Muscle of back (tissue), 11 donors: ENCODE results near the gene PRKAG2. TPM values are rescaled to one million over a fixed set of nuclear protein-coding genes. Genes with fewer than 3 reads are reported as not detected.
A peak's percentile ranks its signal among the peaks of the same experiment; 100 is the strongest.

Experiments used
- DNase-seq, 3 donors: peaks; one replicate each; pipeline versions ENCODE4 v3.0.0 to v3.0.0-alpha.2; 2013
- polyA plus RNA-seq, 10 donors: library from polyadenylated mRNA; unstranded; fragments of 120-200 nt; gene quantifications; one replicate each; pipeline ENCODE4 v1.2.1, GENCODE V29; 2013; ENCODE audit not compliant: insufficient read length in 10 of 10

The PRKAG2 gene
- polyA plus RNA-seq, 10 donors, result 11.5 to 17.2 (median 15.0) TPM

DNA sequence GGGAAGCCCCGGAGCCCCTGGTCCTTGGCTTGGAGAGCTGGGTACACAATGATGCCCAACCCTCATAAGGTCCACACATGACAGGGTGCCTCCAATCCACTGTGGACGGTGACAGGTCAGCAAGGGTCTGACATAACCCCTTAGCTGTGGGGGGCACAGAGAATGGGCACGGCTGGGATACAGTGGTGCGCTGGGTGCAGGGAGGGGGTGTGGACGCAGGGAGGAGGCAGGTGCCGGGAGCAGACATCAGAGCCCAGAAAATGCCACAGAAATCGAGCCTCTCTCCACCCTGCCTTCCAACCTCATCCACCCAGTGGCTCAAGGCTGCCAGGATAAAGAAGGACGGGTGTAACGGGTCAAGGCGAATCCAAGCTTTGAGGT, 179.4 kb downstream of the PRKAG2 start:
- no peak for DNase-seq

DNA sequence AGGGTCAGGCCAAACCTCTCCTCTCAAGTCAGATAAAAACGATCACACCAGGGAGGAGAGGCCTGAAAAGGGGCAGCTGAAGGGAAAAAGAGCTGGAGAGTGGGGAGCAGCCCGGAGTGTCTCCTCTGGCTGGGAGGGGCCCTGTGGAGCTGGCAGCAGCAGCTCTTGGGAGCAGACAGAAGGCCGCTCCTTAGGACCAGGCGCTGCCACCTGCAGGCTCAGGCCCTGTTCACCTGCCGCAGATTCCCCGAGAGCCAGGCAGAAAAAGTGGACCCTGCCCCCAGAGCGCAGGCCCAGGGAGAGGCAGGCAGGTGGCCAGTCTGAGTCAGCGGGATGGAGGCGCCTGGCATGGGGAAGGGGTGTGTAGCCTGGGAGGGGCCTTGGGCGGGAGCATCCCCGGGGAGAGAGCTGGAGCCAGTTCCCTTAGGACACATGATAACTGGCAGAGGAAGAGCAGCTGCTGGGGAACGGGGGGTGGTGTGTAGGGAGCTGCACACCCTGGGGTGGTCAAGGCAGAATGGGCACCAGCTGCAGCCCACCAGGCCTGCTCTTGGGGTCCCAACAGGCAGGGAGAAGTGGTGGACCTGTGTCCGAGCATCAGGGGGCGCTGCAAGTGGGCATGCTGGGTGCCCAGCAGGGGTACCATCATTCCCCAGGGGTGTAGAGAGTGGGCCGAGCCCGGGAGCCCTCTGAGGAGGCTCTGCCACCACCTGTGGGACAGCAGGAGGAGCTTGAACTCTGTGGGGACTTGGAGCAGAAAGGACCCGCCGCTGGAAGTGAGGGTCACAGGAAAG, 180.0 kb downstream of the PRKAG2 start:
- no peak for DNase-seq

DNA sequence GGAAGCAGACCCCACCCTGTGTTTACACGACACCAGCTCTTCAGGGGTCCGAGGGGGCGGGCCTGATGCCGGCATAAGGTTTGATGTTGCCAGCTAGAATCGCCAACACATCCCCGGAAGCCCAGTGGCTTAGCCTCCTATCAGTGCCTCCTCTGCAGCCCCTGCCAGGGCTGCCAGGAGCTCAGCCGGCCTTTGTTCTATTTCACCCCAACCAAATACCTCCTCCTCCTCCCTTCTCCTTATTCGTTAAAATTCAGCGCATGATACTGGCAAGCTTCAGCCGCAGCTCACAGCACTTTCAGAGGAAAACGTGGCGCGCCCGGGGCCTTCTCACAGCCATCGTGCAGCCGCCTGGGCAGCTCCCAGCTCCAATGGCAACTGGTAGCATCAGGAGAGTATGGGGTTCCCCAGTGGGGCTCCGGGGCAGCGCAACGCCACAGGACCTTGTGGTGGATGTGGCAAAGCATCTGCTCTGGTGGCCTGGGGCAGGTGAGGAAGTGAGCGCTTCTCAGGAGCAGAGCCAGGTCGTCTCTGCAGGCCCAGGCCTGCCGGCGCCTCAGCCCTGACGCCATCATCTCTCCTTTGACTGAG, 180.9 kb downstream of the PRKAG2 start:
- no peak for DNase-seq

DNA sequence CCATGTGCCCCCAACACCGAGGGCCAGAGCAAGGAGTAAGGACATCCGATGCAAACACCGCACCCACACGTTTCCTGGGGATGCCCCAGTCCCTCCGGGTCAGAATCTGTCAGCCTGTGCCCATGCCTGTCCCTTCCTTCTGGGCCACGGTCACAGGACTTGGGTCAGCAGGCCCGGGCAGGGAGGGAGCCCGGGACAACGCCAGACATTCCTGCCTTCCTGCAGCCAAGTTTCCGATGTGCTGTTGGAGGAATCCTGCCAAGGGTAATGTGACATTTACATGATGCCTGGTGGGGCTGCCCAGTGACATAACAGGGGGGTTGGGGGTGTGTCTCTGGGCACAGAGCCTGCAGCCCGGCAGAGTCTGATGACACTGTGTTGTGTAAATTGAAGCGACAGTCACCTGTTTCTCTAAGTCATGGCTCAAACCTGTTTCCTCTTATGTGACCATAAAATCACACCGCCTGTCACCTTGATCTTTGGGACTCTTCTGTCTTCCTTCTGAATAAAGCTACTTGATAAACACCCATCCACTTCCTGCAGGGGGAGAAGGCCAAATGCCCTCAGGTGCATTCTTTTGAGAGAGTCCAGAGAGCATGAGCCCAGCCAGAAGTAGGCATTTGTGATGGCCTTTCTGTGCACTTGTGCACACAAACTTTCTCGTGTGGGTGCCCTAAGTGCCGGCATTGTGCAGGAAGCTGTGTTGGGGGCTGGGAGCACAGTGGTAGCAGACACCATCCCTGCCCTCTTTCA, 181.9 kb downstream of the PRKAG2 start:
- peak; percentile 39 to 59 (median 49) for DNase-seq

DNA sequence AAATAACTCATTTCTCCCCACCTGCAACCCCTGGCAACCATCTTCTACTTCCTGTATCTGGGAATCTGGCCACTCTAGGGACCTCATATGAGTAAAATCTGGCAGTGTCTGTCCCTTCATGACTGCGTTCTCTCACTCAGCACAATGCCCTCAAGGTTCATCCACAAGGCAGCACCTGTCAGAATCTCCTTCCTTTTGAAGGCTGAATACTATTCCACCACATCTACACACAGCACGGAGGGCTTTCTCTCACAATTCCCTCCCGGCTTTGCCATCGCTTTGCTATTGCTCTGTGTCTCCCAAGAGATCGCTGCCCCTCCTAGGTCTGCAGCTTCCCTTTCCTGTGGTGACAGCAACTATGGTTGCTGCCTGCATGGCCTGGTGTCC, 182.5 kb downstream of the PRKAG2 start:
- DNase-seq, result no peak

DNA sequence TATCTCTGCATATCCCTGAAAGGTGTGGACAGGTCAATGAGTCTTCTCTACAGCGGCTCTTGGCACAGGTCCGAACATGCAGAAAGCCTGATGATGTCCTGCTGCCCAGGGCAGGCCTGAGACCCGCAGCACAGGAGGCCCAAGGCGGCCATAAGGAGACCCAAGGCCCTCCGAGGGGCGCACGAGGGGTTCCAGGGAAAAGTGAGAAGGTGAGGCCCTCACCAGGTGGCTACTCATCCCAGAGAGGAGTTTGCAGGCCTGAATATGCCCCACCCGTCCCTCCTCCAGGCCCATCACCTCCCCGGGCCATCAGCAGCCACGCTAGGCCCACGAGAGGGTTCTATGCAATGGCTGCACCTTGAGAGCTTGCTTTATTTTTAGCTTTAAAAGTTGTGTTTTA, 183.8 kb downstream of the PRKAG2 start:
- DNase-seq, result no peak

DNA sequence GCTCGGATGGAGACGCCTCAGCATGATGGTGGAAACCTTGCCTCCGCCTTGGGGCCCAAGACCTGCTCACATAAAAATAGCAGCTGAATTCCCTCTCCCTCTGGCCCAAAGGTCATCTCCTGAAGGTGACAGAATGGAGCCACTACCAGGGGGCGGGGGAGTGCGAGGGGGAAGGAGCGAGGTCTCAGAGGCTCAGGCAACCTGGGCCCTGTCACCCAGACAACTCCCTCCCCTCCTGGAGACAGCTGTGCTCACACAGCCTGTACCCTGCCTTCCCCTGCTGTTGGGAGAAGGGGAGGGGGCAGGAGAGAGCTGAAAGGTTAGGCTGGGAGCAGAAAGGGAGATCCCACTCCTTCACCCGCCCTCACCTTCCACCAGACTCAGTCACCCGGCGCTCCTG, 184.2 kb downstream of the PRKAG2 start:
- DNase-seq, result no peak

DNA sequence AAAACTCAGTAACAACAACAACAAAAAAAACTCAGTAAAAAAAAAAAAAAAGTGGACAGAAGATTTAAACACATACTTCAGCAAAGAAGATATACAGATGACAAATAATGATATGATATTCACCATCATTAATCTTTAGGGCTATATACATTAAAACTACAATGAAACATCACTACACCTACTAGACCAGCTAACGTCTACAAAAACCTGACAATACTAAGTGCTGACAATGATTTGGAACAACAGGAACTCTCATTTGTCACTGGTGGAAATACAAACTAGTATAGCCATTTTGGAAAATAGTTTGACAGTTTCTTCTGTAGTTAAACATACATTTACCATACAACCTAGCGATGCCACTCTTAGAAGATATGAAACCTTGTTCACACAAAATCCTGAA, 185.5 kb downstream of the PRKAG2 start:
- no peak for DNase-seq

DNA sequence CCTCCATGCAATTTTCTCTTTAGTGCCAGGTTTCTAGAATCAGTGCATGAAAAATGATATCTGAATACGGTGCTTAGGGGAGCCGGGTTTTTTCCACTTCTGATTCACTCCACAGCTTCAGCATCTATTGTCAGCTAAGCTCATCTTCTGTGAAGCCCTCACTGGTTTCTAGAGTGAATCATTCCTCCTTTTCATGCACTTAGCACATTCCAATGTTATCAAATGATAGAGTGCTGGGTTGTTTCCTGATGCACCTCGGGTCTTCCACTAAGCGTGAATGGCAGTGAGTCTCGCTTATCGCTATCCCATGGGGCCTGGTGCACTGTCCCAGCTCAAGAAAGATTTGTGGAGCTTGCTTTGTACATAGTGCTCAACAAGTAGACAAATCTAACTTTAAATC, 186.3 kb downstream of the PRKAG2 start:
- peak in 1 of 3 donors; percentile 27 for DNase-seq

DNA sequence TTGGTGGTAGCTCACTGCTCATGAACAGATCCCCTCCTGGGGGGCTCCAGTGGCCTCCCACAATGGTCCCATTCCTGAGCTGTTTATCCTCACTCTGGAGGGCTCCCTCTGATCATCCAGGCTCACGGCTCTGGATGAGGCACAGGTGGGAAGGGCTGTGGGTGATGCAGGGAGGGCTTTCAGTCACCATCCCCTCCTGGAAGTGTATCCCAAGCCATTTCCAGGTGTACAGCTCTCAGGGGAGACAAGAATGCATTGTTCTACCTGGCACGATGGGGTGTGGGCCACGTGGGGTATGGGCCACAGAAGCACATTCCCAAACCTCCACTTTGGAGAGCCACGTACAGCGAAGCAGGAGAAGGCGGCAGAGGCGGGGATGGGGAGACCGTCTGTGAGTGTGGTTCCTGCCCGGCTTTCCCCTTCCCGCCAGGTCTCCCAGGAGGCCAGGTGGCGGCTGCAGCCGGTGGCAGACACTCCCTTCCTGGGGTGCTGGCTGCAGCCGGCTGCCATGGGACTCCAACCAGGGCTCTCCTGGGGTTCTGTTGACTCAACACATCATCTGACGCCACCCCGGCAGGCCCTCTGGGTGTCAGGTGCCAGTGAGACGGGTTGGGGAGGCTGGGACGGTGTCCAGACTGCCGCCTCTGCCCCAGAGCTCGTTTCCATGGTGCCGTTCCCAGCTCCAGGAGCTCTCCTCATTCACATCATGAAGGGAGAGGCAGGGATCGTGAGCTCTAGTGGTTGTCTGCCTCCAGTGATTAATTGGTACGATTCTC, 187.5 kb downstream of the PRKAG2 start:
- DNase-seq, result no peak

DNA sequence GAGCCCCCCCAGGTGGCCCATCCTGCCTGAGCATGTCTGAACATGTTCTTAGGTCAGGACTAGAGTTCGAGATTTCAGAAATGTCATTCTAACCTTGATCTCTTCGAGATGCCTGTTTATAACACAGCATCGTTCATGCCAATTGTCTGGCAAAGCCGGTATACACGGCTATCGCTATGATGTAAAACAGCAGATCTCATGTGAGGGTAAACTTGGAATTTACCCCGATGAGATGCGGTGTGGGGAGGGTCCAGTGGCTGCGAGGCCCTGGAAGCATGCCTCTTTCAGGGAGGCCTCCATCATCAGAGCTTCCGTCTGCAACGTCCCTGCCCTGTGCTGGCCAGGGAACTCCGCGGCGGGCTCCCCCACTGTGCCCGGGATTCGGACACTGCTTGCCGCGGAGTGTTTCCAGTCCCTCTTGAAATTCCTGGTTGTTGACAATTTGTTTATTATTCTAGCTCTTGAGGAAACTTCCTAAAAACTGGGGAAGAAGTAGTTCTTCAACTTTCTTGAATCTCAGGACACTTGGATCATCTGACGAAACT, 188.6 kb downstream of the PRKAG2 start:
- no peak for DNase-seq

DNA sequence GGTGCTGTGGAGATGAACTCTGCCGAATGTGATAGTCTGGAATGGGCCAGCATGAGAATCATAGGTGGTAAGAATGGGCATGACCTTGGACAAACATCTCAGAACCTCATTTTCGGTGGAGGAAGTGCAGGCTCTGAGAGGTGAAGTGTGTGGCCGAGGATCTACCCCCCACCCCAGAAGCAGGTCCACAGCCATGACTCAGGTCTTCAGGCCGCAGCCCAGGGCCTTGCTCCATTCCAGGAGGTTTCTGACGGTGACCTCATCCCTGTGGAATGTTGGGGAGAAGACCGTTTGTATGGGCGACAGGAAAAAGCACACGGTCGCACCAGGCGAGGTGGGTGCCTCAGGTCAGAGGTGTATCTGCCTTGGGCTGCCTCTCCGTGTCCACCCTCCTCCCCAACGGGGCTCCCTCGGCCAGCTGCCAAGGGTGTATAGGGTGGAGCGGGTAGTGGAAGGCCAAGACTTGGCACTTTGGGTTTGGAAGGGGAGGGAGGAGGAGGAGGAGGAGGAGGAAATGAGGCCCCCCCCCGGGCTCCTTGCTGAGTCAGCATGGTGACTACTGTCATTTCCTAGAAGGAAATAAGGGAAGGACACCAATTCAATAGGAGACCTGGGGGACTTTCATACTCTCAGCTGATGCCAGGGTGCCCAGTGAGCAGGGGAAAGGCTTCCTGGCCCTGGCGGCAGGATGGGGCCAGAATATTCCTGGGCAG, 189.2 kb downstream of the PRKAG2 start:
- DNase-seq, result peak; percentile 34 to 94 (median 48)

DNA sequence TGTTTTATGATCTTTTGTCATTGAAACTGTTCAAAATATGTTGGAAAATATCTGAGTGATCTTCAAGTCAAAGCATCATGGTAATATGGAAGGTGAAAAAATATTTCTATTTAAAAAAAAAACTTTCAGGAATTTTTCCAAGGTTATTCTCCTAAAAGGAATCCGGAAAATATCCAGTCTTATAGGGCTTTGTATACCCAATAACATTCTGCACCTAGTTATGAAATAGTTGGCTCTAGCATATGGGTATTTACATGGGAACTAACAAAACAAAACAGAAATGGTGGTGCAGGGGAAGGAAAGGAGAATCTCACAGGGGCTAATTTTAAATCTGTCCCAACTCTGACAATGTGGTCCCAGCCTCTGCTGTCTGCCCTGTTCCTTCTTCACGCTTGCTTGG, 190.1 kb downstream of the PRKAG2 start:
- no peak for DNase-seq

DNA sequence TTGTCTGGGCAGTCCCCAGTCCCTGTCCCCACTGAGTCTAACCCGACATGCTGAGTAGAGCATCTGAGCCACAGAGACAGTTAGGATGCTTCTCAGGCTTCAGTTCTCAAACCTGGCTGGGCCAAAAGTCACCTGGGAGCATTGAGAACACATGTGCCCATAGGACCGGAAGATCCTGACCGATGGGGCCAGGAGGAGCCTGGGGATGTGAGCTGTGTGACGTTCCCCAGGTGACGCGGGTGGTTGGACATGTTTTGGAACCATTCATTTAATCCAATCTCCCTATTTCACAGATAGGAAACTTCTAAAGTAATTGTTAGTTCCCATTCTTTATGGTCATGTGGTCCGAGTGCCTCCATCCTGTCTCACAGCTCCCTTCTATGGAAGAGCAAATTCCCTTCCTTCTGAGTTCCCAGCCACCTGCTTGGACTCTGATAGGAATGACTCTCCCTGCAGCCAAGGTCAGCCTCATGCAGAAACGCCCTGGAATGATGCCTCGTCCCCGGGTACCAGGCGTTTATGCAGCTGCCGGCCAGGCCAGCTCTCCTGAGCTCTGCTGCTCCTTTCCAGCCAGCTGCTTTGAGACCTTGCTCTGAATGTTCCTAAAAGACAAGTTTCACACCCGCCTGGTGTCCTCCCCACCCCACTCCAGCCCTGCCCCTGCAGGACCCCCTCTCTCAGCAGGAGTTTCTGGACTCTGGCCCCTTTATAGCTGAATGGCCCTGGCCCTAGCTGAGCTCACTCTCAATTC, 190.7 kb downstream of the PRKAG2 start:
- DNase-seq, result peak in 2 of 3 donors; percentile 55 to 68

DNA sequence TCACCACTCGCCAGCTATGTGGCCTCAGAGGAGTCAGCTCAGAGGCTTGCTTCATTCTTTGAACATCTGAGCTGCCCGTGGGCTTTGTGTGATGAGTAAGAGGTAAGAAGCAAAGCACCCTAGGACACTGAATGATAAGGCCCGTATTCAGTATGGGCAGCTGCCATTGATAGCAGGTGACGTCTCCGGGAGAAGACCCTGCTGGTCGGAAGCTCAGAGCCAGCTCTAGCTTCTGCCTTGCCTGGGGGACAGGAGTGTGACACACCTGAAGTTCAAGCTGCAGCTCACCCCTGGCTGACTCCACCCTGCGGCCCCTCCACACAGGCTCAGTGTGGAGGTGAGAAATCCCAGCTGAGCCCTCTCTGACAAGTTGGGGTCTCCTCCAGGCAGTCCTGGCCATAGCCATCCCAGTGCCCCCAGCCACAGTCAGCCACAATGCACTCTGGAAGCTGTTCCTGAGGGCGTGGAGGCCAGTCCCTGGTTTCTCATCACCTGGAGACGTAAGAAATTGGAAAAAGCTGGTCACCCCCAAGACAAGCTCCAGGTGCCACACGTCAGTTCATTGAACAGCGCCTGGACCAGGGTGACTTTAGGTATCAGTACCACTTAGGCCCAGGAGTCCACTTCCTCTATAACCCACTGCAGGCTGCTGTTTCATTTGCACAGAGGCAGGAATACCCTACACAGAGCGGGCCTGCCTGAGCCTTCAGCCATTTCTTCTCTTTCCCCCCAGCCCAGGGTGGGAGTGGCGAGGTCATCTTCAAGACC, 192.3 kb downstream of the PRKAG2 start:
- DNase-seq, result no peak

DNA sequence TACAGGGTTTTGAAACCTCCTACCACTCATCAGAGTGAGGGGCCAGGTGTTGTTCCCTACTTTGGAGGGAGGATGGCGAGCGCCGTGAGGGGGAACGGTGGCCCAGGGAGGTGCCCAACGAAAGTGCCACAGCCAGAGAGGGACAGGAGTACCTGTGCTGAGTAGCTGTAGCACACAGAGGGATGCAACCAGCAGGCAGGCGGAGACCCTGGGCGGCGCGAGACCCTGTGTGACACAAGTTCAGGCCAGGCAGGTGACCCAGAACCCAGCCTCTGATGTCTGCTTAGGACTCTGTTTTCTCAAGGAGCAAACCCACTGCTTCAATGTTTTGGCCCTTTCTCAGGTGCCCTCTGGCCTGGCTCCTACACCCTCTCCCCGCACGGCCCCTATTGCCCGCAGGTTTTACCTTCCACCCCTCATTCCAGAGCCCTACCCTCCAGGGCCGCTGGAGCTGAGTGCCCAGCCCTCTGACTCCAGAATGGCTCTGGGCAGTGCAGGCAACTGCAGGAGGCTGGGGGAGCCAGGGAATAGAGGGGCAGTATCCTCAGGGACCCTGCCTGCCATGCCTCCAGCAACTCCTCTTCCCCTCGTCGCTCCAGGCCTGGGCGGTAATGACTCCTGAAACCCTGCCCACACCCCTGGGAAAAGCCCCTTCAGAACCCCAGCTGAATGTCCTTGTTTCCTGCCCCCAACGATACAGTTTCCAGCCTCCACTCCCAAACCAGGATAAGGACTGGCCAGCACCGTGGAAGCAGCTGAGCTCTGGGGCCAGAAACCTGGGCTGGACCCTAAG, 193.1 kb downstream of the PRKAG2 start:
- DNase-seq, result no peak

DNA sequence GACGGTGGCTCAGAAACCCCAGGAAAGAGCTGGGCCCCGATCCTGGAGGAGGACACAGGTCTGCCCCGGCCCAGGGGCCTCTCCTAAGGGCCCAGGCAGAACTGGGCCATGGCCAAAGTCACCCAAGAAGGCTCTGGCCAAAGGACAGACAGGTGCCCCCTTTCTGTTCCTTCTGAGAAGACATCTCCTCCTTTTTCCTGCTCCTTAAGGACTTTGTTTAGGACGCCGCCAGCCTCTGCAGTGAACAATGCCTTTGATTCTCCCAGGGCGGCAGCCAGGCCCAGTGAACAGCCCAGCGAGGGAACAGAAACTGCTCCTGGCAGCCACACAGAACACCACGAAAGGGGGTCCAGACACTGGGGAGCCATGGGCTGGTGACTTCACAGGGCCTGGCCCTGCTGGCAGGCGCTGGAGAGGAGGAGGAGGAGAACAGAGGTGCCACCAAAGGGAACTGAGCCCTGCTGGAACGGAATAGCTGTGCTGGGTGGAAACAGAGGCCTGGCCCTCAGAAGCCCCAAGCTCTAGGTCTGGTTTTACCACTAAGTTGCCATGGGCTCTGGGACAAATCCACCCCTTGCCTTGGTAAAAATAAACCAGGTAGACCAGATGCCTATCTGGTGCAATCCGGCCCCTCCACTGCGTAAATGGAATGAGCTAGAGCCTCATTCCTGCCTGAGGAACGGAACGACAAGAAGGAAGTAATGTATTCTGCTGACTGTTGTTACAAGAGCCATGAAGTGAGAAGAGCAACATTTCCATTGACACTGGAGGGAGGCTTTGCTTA, 193.9 kb downstream of the PRKAG2 start:
- no peak for DNase-seq

DNA sequence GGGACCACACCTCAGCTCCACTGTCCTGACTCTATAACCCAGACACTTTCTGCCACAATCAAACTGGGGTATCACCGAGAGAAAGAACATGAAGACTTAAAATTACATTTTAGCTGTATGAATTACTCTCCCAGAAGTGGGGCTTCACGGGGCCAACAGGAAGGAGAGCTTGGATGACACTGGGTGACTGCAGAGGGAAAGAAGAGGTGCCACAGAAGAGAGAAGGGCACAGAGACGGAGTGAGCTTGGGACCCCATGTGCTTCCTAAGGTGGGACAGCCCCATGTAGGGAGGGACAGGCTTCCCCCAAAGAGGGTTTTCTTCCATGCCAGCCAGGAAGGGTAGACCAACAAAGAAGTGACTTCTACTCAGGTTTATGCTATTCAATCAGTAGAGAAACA, 195.2 kb downstream of the PRKAG2 start:
- DNase-seq, result no peak
